T-helper 2 cell treated with Interferon-gamma antibody and Interleukin-4, amounts not matched to agents 5 μg/mL and 100 μg/mL, for 36 hours (primary cell): ENCODE results near the gene EEF1G.
"Not testable (repeated sequence)": the region's sequence is repeated elsewhere in the genome, so short reads cannot be mapped to it uniquely, and the experiment has no call there.

Experiments used
- DNase-seq: peaks from one replicate; pipeline ENCODE4 v3.0.0; 2021; ENCODE audit warnings: low spot score
- H3K27ac Mint-ChIP-seq: one replicate; pipeline ENCODE4 v1.8.0; 2021; ENCODE audit warnings: mild to moderate bottlenecking, mixed read lengths
- H3K27me3 Mint-ChIP-seq: one replicate; pipeline ENCODE4 v1.8.0; 2021; ENCODE audit warnings: low read depth, mixed read lengths
- H3K36me3 Mint-ChIP-seq: one replicate; pipeline ENCODE4 v1.8.0; 2021; ENCODE audit warnings: low read depth, mixed read lengths
- H3K4me1 Mint-ChIP-seq: one replicate; pipeline ENCODE4 v1.8.0; 2021; ENCODE audit warnings: low read depth, mixed read lengths
- H3K4me3 Mint-ChIP-seq: one replicate; pipeline ENCODE4 v1.8.0; 2022; ENCODE audit warnings: mild to moderate bottlenecking, moderate library complexity, mixed read lengths
- H3K9me3 Mint-ChIP-seq: one replicate; pipeline ENCODE4 v1.8.0; 2021; ENCODE audit warnings: mixed read lengths

EEF1G gene

DNA sequence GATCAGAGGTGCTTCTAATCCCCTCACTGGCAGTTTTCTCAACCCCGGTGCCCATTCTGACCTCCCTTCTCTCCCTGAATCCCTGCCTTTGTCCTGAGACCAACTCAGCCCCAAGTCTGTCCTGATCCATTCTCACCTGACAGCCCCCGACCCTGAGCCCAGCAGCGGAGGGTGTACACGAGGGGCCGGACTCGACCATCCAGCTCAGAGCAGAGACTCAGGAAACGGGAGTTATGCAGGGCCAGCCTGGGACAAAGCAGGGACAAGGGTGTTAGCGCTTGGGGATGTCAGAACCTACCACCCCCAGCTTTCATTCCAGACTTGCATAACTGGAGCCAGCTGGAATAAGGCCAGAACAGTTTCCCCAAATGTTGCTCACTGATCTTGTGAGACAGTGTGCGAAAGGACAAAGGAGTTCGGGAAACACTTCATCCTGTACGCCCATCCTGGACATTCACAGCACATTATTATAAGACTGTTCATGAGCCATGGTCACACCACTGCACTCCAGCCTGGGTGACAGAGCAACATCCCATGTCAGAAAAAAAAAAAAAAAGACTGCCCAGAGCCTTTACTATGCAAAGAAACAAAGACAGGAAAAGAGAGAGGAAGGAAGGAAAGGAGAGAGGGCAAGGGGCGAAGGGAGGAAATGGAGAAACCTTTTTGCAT is 3.5 kb upstream of the EEF1G start:
- H3K27ac Mint-ChIP-seq: peak overlapping the region; percentile 42
- no peak overlapping the region for H3K4me3 Mint-ChIP-seq
- H3K9me3 Mint-ChIP-seq: no peaks in the 10 kb centered on the region
- DNase-seq: no peak
- H3K4me1 Mint-ChIP-seq: peaks cover 21% of the 10 kb centered on the region
- no peaks in the 10 kb centered on the region for H3K27me3 Mint-ChIP-seq
- H3K36me3 Mint-ChIP-seq: peaks cover 41% of the 10 kb centered on the region

DNA sequence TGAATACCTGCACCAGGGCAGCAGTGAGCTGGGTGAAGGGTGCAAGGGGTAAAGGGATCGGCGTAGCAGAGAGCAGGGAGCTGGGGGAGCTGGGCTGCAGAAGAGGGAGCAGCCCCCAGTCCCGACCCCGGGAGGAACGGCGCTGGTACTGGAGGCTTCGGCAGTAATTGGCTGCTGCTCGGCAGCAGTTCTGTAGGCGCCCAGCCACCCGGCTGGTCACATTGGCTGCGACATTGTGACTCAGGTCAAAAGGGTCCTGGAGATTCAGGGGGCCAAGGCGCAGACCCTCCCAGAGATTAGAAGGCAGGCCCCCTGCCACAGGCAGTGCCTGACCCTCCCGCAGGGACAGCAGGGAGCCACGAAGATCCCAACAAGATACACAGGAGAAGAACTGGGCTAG is 2.1 kb upstream of the EEF1G start:
- DNase-seq: no peak
- H3K27me3 Mint-ChIP-seq: no peaks in the 10 kb centered on the region
- peak overlapping the region; percentile 76 for H3K4me3 Mint-ChIP-seq
- H3K27ac Mint-ChIP-seq: peak overlapping the region; percentile 81
- no peaks in the 10 kb centered on the region for H3K9me3 Mint-ChIP-seq
- peaks cover 34% of the 10 kb centered on the region for H3K4me1 Mint-ChIP-seq
- H3K36me3 Mint-ChIP-seq: peaks cover 48% of the 10 kb centered on the region

DNA sequence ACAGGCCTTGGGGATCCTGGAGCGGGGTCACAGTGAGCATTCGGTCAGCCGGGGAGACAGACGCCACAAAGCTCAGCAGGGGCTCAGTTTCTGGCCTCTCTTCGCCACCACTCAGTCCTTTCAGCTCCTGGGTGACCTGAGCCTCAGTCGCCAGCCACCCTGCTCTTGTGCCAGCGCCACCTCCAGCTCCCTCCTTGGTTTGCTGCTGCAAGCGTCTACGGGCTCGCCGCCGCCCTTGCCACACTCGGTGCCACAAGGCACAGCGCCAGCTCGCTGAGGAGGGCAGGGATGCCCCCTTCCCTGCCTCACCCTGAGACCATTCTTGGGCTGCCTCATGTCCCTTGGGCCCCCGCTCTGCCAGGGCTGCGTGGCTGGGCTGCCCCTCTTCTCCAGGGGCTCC is 1.5 kb upstream of the EEF1G start:
- H3K27ac Mint-ChIP-seq: peak overlapping the region; percentile 91
- H3K27me3 Mint-ChIP-seq: no peaks in the 10 kb centered on the region
- H3K4me3 Mint-ChIP-seq: peak overlapping the region; percentile 97
- no peaks in the 10 kb centered on the region for H3K9me3 Mint-ChIP-seq
- no peak for DNase-seq
- H3K4me1 Mint-ChIP-seq: peaks cover 37% of the 10 kb centered on the region
- H3K36me3 Mint-ChIP-seq: peaks cover 51% of the 10 kb centered on the region

DNA sequence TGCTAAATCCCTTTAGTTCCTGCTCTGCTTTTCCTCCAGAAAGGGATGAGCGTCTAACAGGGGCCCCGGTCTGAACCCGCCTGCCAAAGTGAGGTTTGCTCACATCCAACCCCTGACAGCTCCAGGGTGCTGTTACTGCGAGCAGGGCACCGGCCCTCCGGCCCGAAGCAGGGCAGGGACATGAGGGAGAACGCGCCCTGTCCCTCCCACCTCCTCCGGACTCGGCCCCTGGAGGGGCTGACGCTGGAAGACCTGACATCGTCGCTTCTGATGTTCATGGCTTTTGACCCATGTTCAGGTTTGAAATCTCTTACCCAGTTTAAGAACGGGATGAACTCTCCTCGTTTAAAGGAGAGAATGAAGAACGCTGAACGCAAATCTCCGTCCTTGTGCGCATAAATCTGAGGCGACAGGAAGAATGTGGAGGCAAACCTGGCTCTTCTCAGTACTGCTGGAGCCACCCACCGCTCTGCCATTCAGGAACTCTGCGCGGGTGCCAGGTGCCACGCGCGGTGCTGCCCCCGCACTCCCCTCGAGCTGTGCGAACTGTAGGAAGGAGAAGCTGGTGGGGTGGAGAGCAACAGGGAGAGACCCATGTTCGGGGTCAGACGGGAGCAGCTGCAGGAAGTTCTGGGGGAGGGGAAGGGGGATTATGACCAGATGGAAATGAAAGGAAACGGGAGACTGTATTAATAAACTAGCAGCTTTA is 826 bp upstream of the EEF1G start:
- Mint-ChIP-seq H3K27ac (peak overlapping the region; percentile 91), H3K9me3 (no peaks in the 10 kb centered on the region), H3K4me1 (peaks cover 37% of the 10 kb centered on the region), H3K27me3 (no peaks in the 10 kb centered on the region), H3K36me3 (peaks cover 57% of the 10 kb centered on the region), H3K4me3 (peak overlapping the region; percentile 97)
- DNase-seq: no peak

DNA sequence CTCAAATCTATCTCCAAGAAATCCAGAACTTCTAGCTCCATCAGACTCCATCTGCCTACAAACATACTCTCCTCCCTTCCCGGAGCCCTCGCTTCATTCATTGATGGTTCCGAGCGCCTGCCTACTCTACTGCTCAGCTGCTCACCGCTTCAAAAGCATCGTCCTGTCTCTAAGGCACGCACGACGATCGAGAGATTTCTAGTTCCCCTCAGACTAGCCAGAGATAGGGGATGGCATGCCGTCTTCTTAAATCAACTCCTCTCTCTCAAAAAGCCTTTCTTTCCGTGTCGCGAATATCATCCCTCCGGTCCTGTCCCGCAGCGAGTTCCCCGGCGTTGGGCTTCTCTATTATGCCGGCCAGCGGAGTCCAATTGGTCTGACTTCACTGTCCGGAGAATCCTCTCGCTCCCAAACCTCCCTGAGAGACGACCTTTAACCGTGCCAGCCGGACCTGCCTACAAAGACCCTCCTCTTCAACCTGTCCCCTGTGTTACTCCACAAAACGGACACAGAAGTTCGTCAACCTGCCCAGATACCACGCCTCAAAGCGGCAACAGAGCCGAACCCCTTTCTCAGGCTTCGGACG is 592 bp downstream of the EEF1G start:
- H3K4me1 Mint-ChIP-seq: peaks cover 37% of the 10 kb centered on the region
- H3K9me3 Mint-ChIP-seq: no peaks in the 10 kb centered on the region
- DNase-seq: no peak
- H3K27ac Mint-ChIP-seq: peak overlapping the region; percentile 91
- H3K36me3 Mint-ChIP-seq: peaks cover 59% of the 10 kb centered on the region
- peak overlapping the region; percentile 97 for H3K4me3 Mint-ChIP-seq
- H3K27me3 Mint-ChIP-seq: no peaks in the 10 kb centered on the region

DNA sequence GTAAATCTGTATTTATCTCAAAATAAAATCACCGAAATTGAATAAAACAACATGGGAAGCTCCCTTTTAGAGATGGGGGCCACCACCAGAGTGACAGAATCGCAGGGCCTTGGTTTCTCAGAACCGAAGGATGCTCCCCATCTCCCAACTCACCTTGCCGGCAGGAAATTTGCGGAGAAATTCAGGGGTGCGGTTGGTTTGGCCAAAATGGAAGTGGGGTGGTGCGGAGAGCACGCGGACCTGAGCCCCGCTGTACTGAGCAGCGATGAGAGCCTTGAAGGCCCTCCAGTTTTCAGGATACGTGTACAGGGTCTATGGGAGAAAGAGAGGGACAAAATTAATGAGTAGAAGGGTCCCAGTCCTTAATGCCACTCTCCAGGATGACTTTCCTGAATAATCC is 1.3 kb downstream of the EEF1G start:
- H3K27ac Mint-ChIP-seq: peak overlapping the region; percentile 91
- H3K4me1 Mint-ChIP-seq: peaks cover 39% of the 10 kb centered on the region
- no peaks in the 10 kb centered on the region for H3K9me3 Mint-ChIP-seq
- DNase-seq: no peak
- peak overlapping the region; percentile 97 for H3K4me3 Mint-ChIP-seq
- peaks cover 59% of the 10 kb centered on the region for H3K36me3 Mint-ChIP-seq
- no peaks in the 10 kb centered on the region for H3K27me3 Mint-ChIP-seq

DNA sequence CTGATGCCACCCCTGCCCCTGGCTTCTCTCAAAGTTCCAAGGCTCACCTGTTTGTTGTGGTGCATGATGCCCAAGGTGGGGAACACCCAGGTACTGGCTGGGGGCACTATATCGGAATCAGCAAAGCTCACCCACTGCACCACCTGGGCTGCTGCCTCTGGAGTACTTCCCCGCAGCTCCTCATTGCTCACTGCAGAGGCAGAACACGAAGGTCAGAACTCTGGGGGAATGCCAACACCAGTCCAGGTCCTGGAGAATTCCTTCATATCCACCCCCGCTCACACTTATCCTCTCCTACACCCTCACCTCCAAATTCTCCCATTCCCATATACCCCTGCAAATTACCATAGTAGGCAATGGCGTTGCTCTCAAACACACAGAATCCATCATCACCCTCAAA is 2.2 kb downstream of the EEF1G start:
- peaks cover 45% of the 10 kb centered on the region for H3K4me1 Mint-ChIP-seq
- H3K4me3 Mint-ChIP-seq: peak overlapping the region; percentile 53
- peaks cover 63% of the 10 kb centered on the region for H3K36me3 Mint-ChIP-seq
- H3K27ac Mint-ChIP-seq: peak overlapping the region; percentile 57
- not testable (repeated sequence) for H3K9me3 Mint-ChIP-seq, H3K27me3 Mint-ChIP-seq, DNase-seq

DNA sequence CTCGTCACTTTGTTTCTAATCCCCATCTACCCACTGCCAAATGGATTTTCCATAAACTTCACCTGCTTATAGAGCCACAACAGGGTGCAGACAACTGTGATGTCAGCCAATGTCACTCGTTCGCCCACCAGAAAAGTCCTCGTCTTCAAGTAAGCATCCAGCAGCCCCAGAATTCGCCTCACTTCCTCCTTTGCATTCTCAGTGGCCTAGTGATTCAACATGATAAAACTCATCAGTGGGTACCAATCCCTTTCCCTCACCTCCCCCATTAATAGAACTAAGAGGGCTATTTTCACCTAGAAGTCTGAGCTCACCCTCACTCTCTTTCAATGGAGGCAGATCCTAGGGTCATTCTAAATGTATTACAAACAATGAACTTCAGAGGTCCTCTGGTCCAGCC is 2.8 kb downstream of the EEF1G start:
- H3K4me3 Mint-ChIP-seq: peak overlapping the region; percentile 53
- not testable (repeated sequence) for DNase-seq, H3K9me3 Mint-ChIP-seq, H3K27me3 Mint-ChIP-seq
- H3K4me1 Mint-ChIP-seq: peaks cover 49% of the 10 kb centered on the region
- H3K27ac Mint-ChIP-seq: peak overlapping the region; percentile 57
- peaks cover 66% of the 10 kb centered on the region for H3K36me3 Mint-ChIP-seq

DNA sequence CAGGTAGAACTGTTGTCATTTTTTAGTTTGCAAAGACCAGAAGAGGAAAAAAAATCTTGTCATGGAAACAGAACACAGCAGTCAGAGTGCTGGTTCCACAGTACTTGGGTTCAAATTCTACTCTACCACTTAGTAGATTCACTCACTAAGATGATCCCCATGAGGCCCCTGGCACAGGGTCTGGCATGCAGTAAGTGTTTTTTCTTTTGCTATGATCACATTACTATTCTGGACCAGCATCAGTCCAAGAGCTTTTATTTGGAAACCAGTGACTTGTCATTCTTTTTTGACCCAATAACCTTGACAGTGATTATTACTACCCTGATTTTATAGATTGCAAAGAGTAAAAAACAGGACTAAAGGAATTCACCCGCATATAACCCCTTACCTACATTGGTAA is 4.1 kb downstream of the EEF1G start:
- peaks cover 73% of the 10 kb centered on the region for H3K36me3 Mint-ChIP-seq
- no peaks in the 10 kb centered on the region for H3K27me3 Mint-ChIP-seq
- no peak overlapping the region for H3K4me3 Mint-ChIP-seq
- no peaks in the 10 kb centered on the region for H3K9me3 Mint-ChIP-seq
- H3K4me1 Mint-ChIP-seq: peaks cover 45% of the 10 kb centered on the region
- no peak for DNase-seq
- H3K27ac Mint-ChIP-seq: no peak overlapping the region

DNA sequence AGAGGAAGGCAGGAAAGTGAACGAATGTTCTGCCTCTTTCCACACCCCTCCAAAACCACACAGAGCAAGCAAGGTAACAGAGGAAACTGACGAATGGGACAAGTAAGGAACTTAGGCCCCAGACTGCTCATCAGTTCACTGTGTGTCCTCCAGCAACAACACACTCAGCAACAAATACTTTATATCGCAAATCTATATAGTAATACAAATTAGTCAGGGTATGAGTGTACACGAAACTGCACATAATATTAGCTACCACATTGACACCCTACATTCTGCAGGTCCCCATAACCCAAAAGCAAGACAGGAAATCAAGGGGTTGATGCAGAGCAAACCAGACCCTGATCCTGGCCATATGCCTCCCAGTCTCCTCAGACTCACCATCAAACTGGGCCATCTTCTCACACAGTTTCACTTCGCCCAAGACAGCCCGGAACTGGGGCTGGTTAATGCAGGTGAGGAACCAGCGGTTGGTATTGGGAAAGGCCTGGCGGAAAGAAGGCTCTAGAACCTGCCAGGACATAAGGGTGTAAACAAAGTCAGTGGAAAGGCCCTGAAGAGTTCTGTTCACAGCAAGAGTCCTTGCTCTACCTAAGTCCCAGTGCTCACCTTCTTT is 6.6 kb downstream of the EEF1G start:
- Mint-ChIP-seq H3K4me1 (peaks cover 35% of the 10 kb centered on the region), H3K36me3 (peaks cover 66% of the 10 kb centered on the region), H3K27ac (no peak overlapping the region), H3K9me3 (no peaks in the 10 kb centered on the region), H3K27me3 (no peaks in the 10 kb centered on the region), H3K4me3 (no peak overlapping the region)
- DNase-seq: no peak

DNA sequence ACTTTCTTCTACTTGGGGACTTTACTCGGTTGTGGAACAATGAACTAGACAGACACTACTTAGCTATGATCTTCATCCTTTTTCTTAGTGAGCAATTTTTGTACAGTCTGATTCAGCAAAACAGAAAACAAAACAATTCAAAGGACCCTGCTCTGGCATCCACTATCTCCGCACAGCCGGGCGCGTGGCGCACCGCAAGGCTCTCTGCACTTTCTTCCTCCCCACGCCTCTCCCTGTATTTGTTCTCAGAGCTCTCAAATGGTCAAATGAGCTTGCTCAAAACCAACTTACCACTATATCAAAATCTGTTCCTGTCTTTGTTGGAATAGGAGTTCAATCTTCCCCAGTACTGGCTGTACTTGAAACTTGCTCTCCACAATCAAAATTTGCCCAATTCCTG is 7.4 kb downstream of the EEF1G start:
- Mint-ChIP-seq H3K9me3 (no peaks in the 10 kb centered on the region), H3K4me1 (peaks cover 29% of the 10 kb centered on the region), H3K36me3 (peaks cover 63% of the 10 kb centered on the region), H3K27ac (peak overlapping the region; percentile 50), H3K27me3 (no peaks in the 10 kb centered on the region), H3K4me3 (no peak overlapping the region)
- DNase-seq: no peak

DNA sequence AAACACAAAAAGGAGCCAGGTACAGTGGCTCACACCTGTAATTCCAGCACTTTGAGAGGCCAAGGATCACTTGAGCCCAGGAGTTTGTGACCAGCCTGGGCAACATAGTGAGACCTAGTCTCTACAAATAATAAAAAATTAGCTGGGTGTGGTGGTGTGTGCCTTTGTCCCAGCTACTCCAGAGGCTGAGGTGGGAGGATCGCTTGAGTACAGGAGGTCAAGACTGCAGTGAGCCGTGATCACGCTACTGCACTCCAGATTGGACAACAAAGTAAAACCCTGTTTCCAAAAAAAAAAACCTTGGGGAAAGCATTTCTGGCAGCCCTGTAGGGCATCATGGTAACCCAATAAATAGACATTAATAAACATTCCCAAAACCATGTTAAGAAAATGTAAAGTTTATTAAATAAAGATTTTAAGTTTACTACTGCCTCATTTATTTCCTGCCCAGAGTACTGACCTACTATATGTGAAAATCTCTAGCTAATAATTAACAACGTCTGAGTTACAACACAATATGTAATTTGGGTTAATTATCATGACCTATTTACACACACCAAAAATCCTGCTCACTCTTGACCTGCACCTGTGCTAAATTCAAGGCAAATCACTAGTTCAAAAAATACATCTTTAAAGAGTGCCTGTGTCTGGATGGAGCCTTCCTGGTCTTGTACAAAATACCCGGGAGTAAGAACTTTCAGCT is 8.4 kb downstream of the EEF1G start:
- H3K9me3 Mint-ChIP-seq: no peaks in the 10 kb centered on the region
- peaks cover 31% of the 10 kb centered on the region for H3K4me1 Mint-ChIP-seq
- no peak for DNase-seq
- no peak overlapping the region for H3K27ac Mint-ChIP-seq
- no peaks in the 10 kb centered on the region for H3K27me3 Mint-ChIP-seq
- no peak overlapping the region for H3K4me3 Mint-ChIP-seq
- peaks cover 65% of the 10 kb centered on the region for H3K36me3 Mint-ChIP-seq

DNA sequence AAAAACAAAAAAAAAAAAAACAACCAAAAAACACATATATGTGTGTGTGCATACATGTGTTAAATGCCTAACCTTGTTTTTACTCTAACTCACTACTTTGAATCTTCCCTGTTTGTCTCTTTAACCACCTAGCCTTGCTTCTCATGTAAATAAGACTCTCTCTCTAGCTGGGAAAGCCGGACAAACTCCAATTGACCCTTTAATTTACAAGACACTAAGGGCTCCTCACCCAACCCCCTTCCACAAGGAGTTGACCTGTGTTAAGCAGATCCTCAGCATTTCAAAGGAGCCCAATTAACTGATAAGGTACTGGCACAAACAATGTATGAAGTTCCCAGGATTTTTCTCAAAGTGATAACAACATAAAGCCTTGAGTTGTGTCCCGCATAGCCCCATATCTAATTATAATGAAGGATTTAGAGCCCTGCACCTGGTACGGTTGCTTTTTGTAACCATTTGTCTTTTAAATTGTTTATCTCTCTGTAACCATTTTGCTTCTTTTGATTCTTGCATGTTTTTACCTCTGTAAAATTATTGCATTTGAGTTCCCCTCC is 11.9 kb downstream of the EEF1G start:
- H3K36me3 Mint-ChIP-seq: peaks cover 69% of the 10 kb centered on the region
- not testable (repeated sequence) for DNase-seq, H3K27me3 Mint-ChIP-seq, H3K4me3 Mint-ChIP-seq, H3K9me3 Mint-ChIP-seq
- H3K27ac Mint-ChIP-seq: peak overlapping the region; percentile 62
- H3K4me1 Mint-ChIP-seq: peaks cover 47% of the 10 kb centered on the region
